ENCODE data around the gene CHN1.

The CHN1 gene

DNA sequence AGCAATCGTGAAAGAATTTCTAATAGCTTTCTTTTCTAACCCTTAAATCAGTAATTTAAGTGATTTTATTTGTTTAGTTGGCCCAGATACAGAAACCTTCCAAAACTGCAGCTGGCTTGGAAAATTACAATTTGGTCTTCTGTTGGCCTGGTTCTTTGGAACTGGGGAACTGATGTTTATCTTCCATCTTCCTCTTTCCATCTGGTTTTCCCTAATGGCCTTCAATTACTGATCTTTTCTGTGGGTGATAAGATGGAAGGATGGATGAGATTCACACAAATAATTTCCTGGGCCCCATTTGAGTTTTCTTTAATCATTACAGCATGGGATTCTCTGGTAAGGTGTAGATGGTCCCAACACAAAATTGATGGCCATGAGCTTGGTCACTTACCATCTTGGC, 134.4 kb downstream of the CHN1 start:
- DNase-seq (ENCODE audit: low spot score) = no peak
- no peak overlapping the region for H3K4me3 ChIP-seq
- no peak overlapping the region for H3K27ac ChIP-seq
- TF ChIP-seq, protein P1, sequence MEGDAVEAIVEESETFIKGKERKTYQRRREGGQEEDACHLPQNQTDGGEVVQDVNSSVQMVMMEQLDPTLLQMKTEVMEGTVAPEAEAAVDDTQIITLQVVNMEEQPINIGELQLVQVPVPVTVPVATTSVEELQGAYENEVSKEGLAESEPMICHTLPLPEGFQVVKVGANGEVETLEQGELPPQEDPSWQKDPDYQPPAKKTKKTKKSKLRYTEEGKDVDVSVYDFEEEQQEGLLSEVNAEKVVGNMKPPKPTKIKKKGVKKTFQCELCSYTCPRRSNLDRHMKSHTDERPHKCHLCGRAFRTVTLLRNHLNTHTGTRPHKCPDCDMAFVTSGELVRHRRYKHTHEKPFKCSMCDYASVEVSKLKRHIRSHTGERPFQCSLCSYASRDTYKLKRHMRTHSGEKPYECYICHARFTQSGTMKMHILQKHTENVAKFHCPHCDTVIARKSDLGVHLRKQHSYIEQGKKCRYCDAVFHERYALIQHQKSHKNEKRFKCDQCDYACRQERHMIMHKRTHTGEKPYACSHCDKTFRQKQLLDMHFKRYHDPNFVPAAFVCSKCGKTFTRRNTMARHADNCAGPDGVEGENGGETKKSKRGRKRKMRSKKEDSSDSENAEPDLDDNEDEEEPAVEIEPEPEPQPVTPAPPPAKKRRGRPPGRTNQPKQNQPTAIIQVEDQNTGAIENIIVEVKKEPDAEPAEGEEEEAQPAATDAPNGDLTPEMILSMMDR (IDR thresholded peaks at IDR 0.05) = no peak

DNA sequence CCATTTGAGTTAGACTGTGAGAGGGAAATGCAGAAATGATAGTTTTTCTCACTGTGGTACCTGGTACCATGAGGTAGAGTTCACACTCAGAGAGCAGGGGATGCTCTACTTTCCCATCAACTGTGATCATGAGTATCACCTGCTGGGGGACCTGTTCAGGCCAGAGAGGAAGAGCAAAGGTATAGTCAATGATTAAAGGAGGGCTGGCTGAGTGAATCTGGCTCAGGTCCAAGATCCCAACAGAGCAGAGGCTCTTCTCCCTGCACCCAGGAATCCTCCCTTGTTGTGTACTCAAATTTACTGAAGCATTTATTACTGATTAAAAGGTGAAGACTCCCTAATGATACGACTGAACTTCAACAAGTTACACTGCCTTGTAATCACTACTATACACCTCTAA, 136.3 kb downstream of the CHN1 start:
- H3K4me3 ChIP-seq = no peak overlapping the region
- no peak for DNase-seq (ENCODE audit: low spot score)
- TF ChIP-seq, protein P1 (IDR thresholded peaks at IDR 0.05) = no peak
- no peak overlapping the region for H3K27ac ChIP-seq

DNA sequence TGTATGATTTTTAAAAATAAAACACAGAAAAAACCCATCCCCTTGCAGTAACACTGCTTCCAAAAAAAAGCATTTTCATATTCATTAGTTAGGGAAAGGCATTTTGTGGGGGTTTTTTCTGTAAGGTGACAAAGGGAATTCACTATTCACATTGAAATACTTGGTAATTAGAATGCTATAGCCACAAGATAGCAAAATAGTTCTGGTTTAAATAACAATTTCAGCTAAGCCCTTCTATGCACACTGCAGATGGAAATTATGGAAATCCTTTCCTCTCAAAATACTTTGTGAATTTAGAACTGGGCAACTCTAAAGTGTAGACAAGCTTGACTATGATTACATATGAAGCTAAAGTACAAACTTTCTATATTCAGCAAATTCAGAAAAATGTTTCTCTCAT, 138.8 kb downstream of the CHN1 start:
- TF ChIP-seq, protein P1 (IDR thresholded peaks at IDR 0.05) = no peak
- Histone ChIP-seq H3K4me3 (no peak overlapping the region), H3K27ac (no peak overlapping the region)
- DNase-seq (ENCODE audit: low spot score) = no peak

DNA sequence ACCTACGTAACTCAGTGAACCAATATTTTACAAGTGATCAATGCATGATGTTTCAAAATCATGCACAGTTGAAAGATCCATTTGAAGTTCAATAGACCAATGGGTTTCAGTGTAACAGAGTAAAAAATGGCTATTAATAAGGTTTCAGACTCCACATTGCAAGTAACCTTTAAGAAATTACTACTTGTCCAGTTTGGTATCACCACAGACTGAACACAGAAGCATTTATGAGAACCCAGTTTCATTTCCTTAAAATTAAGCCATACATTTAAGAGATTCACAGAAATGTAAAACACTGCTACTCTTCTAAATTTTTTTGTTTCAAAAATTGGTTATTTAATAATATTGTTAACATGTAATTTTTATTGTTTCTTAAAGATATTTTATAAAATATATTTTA, 142.0 kb downstream of the CHN1 start:
- TF ChIP-seq, protein P1 (IDR thresholded peaks at IDR 0.05) = no peak
- no peak for DNase-seq (ENCODE audit: low spot score)
- Histone ChIP-seq H3K27ac (no peak overlapping the region), H3K4me3 (no peak overlapping the region)

DNA sequence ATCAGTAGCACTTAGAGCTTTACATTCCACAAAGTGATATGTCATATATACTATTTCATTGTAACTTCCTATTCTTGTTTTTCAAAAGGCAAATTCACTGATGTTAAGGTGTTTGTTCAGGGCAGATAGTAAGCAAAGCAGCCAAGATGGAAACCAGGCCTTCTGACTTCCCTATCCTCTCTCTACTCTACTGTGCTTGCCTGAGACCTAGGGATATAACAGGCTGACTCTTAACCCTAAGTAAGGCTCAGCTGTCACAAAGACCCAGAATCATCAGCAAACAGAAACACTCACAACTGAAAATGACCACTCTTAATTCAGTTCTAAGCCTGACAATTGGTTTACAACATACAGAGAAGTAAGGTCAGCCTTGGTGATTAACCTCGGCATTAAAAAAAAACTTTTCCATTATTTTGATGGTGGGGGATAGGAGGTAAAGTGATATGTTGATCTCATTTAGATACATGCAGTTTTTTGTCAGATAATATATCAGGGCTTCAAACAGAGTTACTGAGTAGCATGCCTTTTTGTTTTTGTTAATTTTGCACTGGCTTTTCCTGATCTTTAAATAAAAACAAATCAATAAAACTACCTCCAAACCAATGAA, 145.5 kb downstream of the CHN1 start:
- TF ChIP-seq, protein P1 (IDR thresholded peaks at IDR 0.05) = no peak
- no peak overlapping the region for H3K27ac ChIP-seq
- no peak for DNase-seq (ENCODE audit: low spot score)
- H3K4me3 ChIP-seq = no peak overlapping the region

DNA sequence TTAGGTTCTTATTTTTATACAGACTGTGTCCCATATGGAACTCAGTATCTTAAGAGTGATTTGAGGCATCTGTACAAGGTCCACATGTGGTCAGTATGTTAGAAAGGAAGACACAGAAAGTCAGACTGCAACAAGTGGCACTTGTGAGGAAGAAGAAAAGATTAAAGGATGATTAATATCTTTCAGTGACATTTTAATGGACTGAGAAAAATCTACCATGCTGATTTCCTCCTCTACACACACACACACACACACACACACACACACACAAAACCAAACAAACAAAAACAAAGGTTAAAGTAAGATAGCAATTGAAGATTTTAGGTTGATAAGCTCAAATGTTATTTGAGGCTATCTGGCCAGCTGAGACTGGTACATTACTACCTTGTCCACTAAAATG, 146.4 kb downstream of the CHN1 start:
- no peak for DNase-seq (ENCODE audit: low spot score)
- TF ChIP-seq, protein P1 (IDR thresholded peaks at IDR 0.05) = no peak
- H3K27ac ChIP-seq = no peak overlapping the region
- H3K4me3 ChIP-seq = no peak overlapping the region

DNA sequence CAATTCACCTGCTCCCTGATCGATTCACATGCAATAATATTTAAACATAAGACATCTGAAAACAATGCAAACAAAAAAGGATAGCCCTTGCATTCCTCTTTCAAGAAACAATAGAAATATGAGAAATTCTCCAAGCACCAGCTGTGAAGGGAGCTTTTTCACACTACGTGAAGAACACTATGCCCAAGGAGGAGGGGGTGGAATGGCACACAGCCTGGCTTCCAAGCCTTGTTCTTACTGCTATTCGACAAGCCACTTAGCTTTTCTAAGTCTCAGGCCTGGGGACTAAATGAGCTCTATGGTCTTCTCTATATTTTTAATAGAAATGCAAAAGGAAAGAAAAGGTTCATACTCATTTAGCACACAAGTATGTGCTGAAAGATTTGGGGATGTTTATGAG, 148.7 kb downstream of the CHN1 start:
- no peak for DNase-seq (ENCODE audit: low spot score)
- TF ChIP-seq, protein P1 (IDR thresholded peaks at IDR 0.05) = no peak
- Histone ChIP-seq H3K27ac (no peak overlapping the region), H3K4me3 (no peak overlapping the region)
